Activated CD8-positive, alpha-beta memory T cell treated with anti-CD3 and anti-CD28 coated beads, Interleukin-2, amount 50 U/mL, for 1 hour (primary cell): ENCODE data around the gene EHD4.

ENCODE experiments used
- DNase-seq: peaks from one replicate; pipeline ENCODE4 v3.0.0-alpha.2; 2020; ENCODE audit errors: extremely low read depth

Gene EHD4

GRCh38 chr15:41994772-41995475 lies 22.6 kb upstream of the EHD4 start:
- no peak for DNase-seq

DNA sequence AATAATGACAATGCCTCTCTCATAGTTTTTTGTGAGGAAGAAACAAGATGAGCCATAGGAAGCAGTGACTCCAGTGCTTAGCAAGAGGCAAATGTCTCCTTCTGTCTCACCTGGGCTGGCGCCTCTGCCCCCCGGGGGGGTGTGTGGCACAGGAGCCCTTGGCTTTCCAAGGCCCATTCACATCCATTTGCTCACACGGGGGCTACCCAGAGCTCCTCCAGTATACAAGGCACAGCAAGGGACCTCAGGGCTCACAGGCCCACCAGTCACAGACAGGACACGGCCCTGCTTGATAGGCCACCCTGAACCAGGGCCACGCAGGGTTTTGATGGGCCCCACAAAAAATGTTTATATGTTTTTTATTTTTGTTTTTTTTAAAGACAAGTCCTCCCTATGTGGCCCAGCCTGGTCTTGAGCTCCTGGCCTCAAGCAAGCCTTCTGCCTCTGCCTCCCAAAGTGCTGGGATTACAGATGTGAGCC lies 21.9 kb upstream of the EHD4 start:
- DNase-seq = no peak

DNA sequence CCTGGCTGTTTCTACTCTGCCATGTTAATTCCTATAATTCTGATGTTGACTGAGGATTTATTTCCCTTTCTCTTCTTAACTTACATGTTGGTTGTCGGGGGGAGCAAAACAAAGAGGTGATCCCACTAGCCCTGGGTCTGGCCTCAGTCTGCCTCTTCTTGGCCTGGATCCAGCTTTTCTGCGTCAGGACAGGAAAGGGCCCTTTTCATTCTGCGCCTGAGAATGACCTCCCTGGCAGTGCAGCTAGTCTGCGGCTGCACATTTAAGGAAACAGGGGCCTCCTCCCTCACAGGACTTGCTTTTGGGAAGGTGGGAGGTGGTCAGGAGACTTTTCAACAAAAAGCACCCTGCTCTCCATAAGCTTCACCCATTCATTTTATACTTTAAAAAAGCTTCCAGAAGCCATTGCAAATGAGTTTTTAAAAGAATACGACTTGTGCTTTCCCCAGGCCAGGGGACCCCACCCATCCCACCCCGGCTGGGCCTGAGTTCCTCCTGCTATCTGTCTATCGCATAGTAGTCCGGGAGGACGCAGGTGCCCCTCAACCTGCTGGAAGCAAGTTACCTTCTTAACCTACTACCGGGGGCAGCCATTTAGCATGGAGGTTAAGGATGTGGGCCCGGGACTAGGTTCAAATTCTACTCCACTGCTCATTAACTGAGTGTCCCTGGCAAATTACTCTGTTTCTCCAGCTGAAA lies 21.3 kb upstream of the EHD4 start:
- DNase-seq = no peak

GRCh38 chr15:41992803-41993190 lies 20.4 kb upstream of the EHD4 start:
- DNase-seq = no peak

DNA sequence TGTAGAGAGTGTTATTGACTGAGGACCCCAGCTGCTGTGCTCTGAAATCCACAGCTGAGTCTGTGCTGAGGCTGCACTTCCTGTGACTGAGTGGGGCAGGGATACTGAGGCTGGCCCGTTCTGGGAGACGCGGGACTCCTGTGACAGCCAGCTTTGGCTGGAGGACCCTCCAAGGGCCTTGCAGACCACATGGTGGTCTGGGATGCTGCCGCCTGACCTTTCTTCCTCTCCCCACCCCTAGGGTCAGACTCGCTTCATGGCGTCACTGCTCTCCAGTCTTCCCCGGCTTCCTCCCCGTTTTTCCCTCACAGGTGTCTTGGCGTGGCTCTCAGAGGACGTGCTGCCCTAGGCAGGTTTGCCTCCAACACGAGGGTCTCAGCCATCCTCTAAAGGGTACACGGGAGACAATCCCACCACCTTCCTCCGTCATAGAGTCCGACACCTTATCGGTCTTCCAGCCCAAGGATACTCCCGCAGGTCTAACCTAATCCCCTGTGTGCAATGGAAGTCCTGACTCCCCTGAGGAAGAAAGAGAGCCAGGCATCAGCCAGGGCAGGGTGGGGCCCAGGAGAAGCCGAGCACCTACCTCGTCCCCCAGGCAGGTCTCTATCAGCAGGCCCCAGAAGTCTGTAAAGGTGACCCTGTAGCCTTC lies 19.9 kb upstream of the EHD4 start:
- DNase-seq = no peak

DNA sequence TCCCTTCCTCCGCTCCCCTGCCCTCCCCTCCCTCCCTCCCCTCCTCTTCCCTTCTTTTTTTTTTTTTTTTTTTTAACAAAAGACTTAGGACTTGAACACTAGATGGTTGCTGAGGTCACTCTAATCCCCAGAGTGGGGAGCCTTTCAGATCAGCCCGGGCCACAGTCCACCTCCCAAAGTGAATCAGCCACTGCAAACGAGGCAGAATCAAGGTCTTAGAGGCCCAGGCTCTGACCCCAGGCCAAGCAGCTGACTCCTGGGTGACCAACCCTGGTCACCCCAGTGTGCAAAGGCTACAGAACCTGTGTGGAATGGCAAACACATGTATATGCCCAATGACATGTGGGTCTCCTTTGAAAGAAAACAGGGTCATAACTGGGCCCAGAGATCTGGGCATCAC lies 18.3 kb upstream of the EHD4 start:
- DNase-seq = no peak

GRCh38 chr15:41990243-41990605 lies 17.9 kb upstream of the EHD4 start:
- no peak for DNase-seq

DNA sequence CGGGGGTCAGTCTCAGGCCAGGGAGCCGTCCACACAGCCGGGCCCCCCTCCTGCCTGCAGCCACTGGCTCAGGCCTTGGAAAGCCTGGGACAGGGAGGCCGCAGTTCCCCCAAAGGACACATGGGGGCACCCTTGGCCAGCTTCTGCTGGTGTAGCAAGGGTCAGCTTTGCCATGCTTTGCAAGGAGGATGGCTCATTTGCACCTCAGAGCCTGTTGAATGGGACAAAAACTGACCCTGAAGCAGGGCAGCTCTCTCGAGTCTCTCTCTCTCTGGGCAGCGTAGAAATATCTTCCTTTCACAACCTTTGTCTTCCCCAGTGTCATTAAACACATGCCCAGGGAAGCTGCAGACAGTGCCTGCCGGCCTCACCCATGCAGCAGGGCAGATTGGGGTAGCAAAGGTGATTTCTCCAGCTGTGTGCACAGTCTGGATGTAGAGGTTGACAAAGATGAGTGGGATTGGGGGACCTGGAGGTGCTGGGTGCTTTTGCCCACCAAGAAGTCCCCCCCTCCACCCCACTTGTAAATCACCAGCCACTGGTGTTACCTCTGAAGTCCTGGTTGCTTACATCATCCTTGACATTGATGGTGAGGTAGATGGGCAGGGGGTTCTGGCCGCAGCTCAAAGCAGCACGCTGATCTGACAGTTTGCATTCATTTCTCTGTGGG lies 17.4 kb upstream of the EHD4 start:
- DNase-seq = no peak

DNA sequence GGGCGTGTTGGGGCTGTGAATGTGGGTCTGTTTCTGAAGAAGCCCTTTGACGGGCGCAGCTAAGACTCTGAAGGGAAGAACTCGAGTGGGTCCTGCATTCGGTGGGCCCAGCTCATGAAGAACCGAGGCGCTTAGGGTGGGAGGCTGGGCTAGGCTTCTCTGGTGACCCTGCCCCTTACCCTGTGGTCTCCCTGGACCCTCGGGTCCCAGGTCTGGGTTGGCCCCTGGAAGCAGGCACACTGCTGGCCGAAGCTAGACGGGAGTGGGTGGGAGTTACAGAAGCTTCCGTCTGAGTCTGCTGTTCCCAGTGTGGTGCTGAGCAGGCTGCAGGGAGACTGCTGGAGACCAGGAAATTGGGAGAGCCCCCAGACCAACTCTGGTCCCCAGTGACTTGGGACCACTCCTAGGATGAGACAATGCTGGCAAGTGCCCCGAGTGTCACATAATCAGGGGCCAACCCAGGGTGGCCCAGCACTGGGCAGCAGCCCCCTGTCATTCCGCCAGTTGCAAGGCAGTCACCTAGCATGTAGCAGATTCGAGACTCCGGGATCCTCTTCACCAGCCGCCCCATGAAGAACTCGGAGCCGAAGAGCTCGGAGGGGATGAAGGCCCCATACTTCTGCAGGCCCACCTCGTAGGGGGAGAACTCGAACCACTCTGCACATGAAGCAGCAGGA lies 16.7 kb upstream of the EHD4 start:
- no peak for DNase-seq

- no peak for DNase-seq
Observed at GRCh38 chr15:41987925-41988275, 15.5 kb upstream of the EHD4 start.

DNA sequence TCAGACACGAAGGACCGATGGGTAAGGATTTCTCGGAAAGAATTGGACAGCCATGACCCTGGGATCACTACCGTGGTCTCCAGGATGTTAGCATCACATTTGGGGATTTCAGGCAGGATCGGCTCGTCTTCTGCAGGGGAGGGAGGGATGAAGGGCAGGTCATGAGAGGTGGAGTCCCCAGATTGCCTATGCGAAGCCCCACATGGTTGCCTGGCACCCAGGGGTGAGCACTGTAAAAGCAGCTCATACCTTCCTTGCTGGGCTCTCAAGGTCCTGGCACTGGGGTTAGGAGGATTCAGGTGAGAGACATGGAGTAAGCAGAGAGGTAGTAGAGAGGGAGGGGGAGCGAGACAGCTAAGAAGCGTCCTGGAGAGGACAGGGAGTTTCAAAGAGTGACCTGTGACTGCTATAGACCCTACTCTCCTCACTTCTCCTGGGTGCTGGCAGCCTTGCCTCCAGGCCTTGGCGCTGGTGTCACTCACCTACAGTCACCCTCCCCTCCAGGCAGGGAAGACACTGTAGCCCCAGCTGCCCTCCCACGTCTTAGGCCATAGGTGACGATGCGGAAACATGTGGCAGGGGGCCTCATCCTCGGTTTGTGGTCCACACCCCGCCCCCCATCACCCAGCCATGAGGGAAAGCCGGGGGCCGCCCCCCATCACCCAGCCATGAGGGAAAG lies 15.0 kb upstream of the EHD4 start:
- no peak for DNase-seq

- no peak for DNase-seq
Observed at GRCh38 chr15:41985236-41986160, 13.1 kb upstream of the EHD4 start.

DNA sequence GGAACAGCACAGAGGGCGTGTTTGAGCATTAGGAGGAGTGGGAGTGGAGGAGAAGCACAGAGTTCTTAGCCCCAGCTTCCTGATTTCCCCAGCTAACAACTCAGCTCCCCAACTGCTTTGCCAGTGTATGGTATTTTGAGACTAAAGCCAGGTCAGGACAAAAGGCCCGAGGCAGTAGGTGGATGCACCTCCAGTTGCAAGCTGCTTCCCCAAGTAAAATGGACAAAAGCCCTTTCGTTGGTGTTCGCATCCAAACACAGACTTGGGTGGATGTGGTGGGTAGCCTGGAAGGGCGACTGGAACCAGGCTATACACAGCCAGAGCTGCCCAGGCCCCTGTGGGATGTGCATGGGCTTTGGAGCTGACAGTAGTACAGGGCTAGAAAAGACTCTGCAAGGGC lies 12.3 kb upstream of the EHD4 start:
- no peak for DNase-seq

- DNase-seq = no peak
Observed at GRCh38 chr15:41983621-41984571, 11.5 kb upstream of the EHD4 start.

GRCh38 chr15:41983221-41983620 lies 10.9 kb upstream of the EHD4 start:
- no peak for DNase-seq

GRCh38 chr15:41982133-41982930 lies 10.0 kb upstream of the EHD4 start:
- DNase-seq = no peak

GRCh38 chr15:41981371-41982132 lies 9.2 kb upstream of the EHD4 start:
- no peak for DNase-seq
